EL (cell line): Measurements from ENCODE around the gene MAB21L2.

Experiments used
- DNase-seq: peaks from one replicate; pipeline ENCODE4 v3.0.0-alpha.2; 2016

The MAB21L2 gene

GRCh38 chr4:150578745-150579501 is 3.0 kb upstream of the MAB21L2 start:
- no peak for DNase-seq

- no peak for DNase-seq
Observed at GRCh38 chr4:150579551-150580234, 2.3 kb upstream of the MAB21L2 start.

GRCh38 chr4:150580306-150580705 is 1.6 kb upstream of the MAB21L2 start:
- DNase-seq: no peak

GRCh38 chr4:150581056-150581605 is 820 bp upstream of the MAB21L2 start:
- no peak for DNase-seq

GRCh38 chr4:150581641-150582051 is 305 bp upstream of the MAB21L2 start:
- DNase-seq: no peak

- DNase-seq: no peak
Observed at GRCh38 chr4:150582873-150583286, 929 bp downstream of the MAB21L2 start.

GRCh38 chr4:150583287-150584110 is 1.5 kb downstream of the MAB21L2 start:
- peak; percentile 26 for DNase-seq

- DNase-seq: no peak
Observed at GRCh38 chr4:150584111-150584915, 2.4 kb downstream of the MAB21L2 start.

GRCh38 chr4:150585611-150586010 is 3.7 kb downstream of the MAB21L2 start:
- DNase-seq: no peak

GRCh38 chr4:150586162-150586810 is 4.3 kb downstream of the MAB21L2 start:
- DNase-seq: no peak

GRCh38 chr4:150588316-150588715 is 6.4 kb downstream of the MAB21L2 start:
- no peak for DNase-seq

GRCh38 chr4:150589157-150589556 is 7.2 kb downstream of the MAB21L2 start:
- DNase-seq: no peak

- DNase-seq: no peak
Observed at GRCh38 chr4:150590631-150591030, 8.7 kb downstream of the MAB21L2 start.

- no peak for DNase-seq
Observed at GRCh38 chr4:150591406-150591805, 9.5 kb downstream of the MAB21L2 start.

- DNase-seq: no peak
Observed at GRCh38 chr4:150591904-150592303, 10.0 kb downstream of the MAB21L2 start.

GRCh38 chr4:150593996-150594395 is 12.0 kb downstream of the MAB21L2 start:
- no peak for DNase-seq

- no peak for DNase-seq
Observed at GRCh38 chr4:150598909-150599308, 17.0 kb downstream of the MAB21L2 start.

GRCh38 chr4:150599547-150599946 is 17.6 kb downstream of the MAB21L2 start:
- DNase-seq: no peak

GRCh38 chr4:150600812-150601445 is 19.0 kb downstream of the MAB21L2 start:
- no peak for DNase-seq

GRCh38 chr4:150609131-150609530 is 27.2 kb downstream of the MAB21L2 start:
- DNase-seq: no peak

- DNase-seq: no peak
Observed at GRCh38 chr4:150619042-150619441, 37.1 kb downstream of the MAB21L2 start.
